Naive thymus-derived CD4-positive, alpha-beta T cell (primary cell): ENCODE data around the gene TNIK. TPM values are rescaled to one million over a fixed set of nuclear protein-coding genes. Genes with fewer than 3 reads are reported as not detected.

Experiments
- ATAC-seq: fragments of 150-1000 bp; cut with Tn5 transposase; 2 replicates; pipeline ENCODE4 v1.10.0; 2021; ENCODE audit warnings: mild to moderate bottlenecking, moderate library complexity
- CTCF ChIA-PET: fragments of 350-600 bp; sonication (Branson Sonifier 250); formaldehyde crosslinking; loops from one replicate; lab custom pipeline; 2021; ENCODE audit warnings: antibody characterized with exemption; lab: Charles Lee
- POLR2A ChIA-PET: fragments of 350-600 bp; sonication (Branson Sonifier 250); formaldehyde crosslinking; loops from one replicate; lab custom pipeline; 2021; ENCODE audit warnings: antibody characterized with exemption, inconsistent platforms; lab: Charles Lee
- DNase-seq, 9 donors: peaks; one replicate each; pipeline versions ENCODE4 v3.0.0 to v3.0.0-alpha.2; 2020 to 2022; ENCODE audit warnings: mixed read lengths in 1 of 9
- H3K27ac ChIP-seq: one replicate; pipeline ENCODE4 v1.7.0; 2013; ENCODE audit warnings: mild to moderate bottlenecking, low read depth, low read length, moderate library complexity
- H3K27me3 ChIP-seq, 2 donors: one replicate each; pipeline ENCODE4 v1.7.0; 2013; ENCODE audit warnings: low read length in 2 of 2, mild to moderate bottlenecking in 2 of 2, moderate library complexity in 2 of 2; ENCODE audit not compliant: control insufficient read depth in 2 of 2, insufficient read depth in 2 of 2
- H3K36me3 ChIP-seq, 3 experiments: 1 replicate in 2 of 3; 2 replicates in 1 of 3; pipeline ENCODE4 v1.7.0; 2013; ENCODE audit warnings: low read length in 3 of 3, mild to moderate bottlenecking in 3 of 3, moderate library complexity in 1 of 3; ENCODE audit not compliant: insufficient read depth in 3 of 3, control insufficient read depth in 2 of 3
- H3K4me1 ChIP-seq, 2 donors: one replicate each; pipeline ENCODE4 v1.7.0; 2013; ENCODE audit warnings: low read length in 2 of 2, mild to moderate bottlenecking in 2 of 2, moderate library complexity in 1 of 2; ENCODE audit not compliant: control insufficient read depth in 2 of 2, insufficient read depth in 2 of 2
- H3K4me3 ChIP-seq: 2 replicates; pipeline ENCODE4 v1.7.0; 2013; ENCODE audit warnings: mild to moderate bottlenecking, low read length
- H3K9me3 ChIP-seq, 3 experiments: 1 replicate in 2 of 3; 2 replicates in 1 of 3; pipeline ENCODE4 v1.7.0; 2013; ENCODE audit warnings: low read length in 3 of 3; ENCODE audit not compliant: control insufficient read depth in 2 of 3
- H3K27ac Mint-ChIP-seq, 9 donors: one replicate each; pipeline ENCODE4 v1.8.0; 2020 to 2022; ENCODE audit warnings: mixed read lengths in 9 of 9, mild to moderate bottlenecking in 8 of 9, moderate library complexity in 5 of 9, inconsistent platforms in 2 of 9
- H3K27me3 Mint-ChIP-seq, 5 donors: one replicate each; pipeline ENCODE4 v1.8.0; 2021 to 2022; ENCODE audit warnings: mixed read lengths in 5 of 5, mild to moderate bottlenecking in 1 of 5
- H3K36me3 Mint-ChIP-seq, 5 donors: one replicate each; pipeline ENCODE4 v1.8.0; 2020 to 2022; ENCODE audit warnings: mixed read lengths in 5 of 5, mild to moderate bottlenecking in 3 of 5, inconsistent platforms in 1 of 5
- H3K4me1 Mint-ChIP-seq, 7 donors: one replicate each; pipeline ENCODE4 v1.8.0; 2020 to 2022; ENCODE audit warnings: mixed read lengths in 7 of 7, mild to moderate bottlenecking in 3 of 7, inconsistent platforms in 1 of 7
- H3K4me3 Mint-ChIP-seq, 10 donors: one replicate each; pipeline ENCODE4 v1.8.0; 2020 to 2022; ENCODE audit warnings: mild to moderate bottlenecking in 10 of 10, mixed read lengths in 10 of 10, moderate library complexity in 6 of 10, inconsistent platforms in 2 of 10
- H3K9me3 Mint-ChIP-seq, 11 donors: one replicate each; pipeline ENCODE4 v1.8.0; 2020 to 2022; ENCODE audit warnings: mixed read lengths in 11 of 11, mild to moderate bottlenecking in 4 of 11, inconsistent platforms in 1 of 11, moderate library complexity in 1 of 11
- intact Hi-C, 2 donors: fragments of 100-400 bp; cut with micrococcal nuclease; formaldehyde crosslinking; loops; one replicate each; pipeline ENCODE4 v1.15.1; 2023
- polyA plus RNA-seq, 2 donors: library from polyadenylated mRNA; unstranded; fragments of 300-500 nt; fragmentation: Illumina TruSeq; gene quantifications; one replicate each; pipeline ENCODE4 v1.2.3, GENCODE V29; 2021
- total RNA-seq, 6 experiments: library from RNA in 5 of 6; stranded (reverse) in 5 of 6; gene quantifications; 1 replicate in 5 of 6; 2 replicates in 1 of 6; pipeline ENCODE4 v1.2.3 and lab custom pipeline; 2021 to 2026

The TNIK gene
- total and polyA plus RNA-seq, 7 experiments from 2014 or later = 20.2 to 74.9 (median 66.3) TPM

DNA sequence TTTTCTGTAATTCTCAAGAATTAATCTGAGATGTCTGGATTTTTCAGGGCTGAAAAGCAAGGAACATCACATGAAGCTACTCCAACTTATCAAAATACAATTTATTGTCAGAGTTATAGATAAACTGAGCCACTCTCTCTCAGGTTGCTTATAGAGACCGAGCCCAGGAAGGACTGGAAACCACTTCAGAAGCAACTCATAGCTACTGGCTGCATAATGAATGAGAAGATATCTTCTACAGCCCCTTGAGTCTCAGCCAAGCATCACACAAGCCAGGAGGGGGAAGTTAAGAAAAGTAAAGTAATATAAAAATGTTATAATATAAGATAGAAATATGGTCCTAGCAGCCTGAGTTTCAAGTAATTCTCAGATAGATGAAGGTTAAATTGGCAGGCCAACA, 186.0 kb downstream of the TNIK start:
- Mint-ChIP-seq H3K27me3 (no peaks in the 10 kb centered on the region), H3K9me3 (peaks cover 0 to 17% (median 4%) of the 10 kb centered on the region in 11 donors), H3K4me1 (peaks cover 39 to 91% (median 78%) of the 10 kb centered on the region in 7 donors), H3K36me3 (peaks cover 8 to 33% (median 16%) of the 10 kb centered on the region in 5 donors), H3K27ac (peak overlapping the region in 6 of 9 donors; percentile 18 to 73 (median 60)), H3K4me3 (peak overlapping the region in 8 of 10 donors; percentile 14 to 65 (median 45))
- H3K27ac ChIP-seq = no peak overlapping the region
- ATAC-seq (peak; percentile 71), DNase-seq (peak in 3 of 9 donors; percentile 34 to 51 (median 44))
- no peak overlapping the region for H3K4me3 ChIP-seq
- ChIA-PET POLR2A (interaction anchor here (0.7 to 1.9 kb wide), 3 partner anchors 14 to 26 kb away, joined by 3 to 5 read pairs (median 5); no protein-coding TSS in a partner anchor), CTCF (interaction anchor here (0.9 to 1.4 kb wide), 3 partner anchors 19 to 111 kb away, joined by 3 to 7 read pairs (median 3); no protein-coding TSS in a partner anchor)
- no peaks in the 10 kb centered on the region for H3K9me3 ChIP-seq
- H3K4me1 ChIP-seq = peaks cover 22 to 30% of the 10 kb centered on the region in 2 donors
- intact Hi-C loops = loop anchor here in 1 of 2 donors (1.0 kb wide), 1 partner anchor 87 kb away; no protein-coding TSS in a partner anchor
- H3K27me3 ChIP-seq = no peaks in the 10 kb centered on the region
- no peaks in the 10 kb centered on the region for H3K36me3 ChIP-seq

DNA sequence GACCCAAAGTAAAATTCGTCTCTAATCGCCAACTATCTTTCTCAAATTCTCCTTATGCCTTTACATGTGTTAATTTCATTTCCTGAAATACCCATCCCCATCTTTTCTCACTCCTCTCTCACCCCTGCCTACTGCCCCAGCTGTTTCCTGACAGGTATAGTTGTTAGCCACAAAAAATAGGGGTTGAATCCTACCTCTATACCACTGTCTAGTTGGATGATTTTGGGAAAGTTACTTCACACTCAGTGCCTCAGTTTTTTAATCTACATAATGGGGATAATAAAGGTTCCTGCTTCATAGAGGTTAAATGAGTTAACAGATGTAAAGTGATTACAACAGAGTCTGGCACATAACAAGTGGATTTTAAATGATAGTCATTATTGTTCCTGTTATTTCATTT, 189.7 kb downstream of the TNIK start:
- intact Hi-C loops = loop anchor here in 1 of 2 donors (1.0 kb wide), 1 partner anchor 9 kb away; no protein-coding TSS in a partner anchor
- ATAC-seq (no peak), DNase-seq (no peak)
- Histone ChIP-seq H3K9me3 (no peaks in the 10 kb centered on the region), H3K4me1 (peaks cover 33 to 50% of the 10 kb centered on the region in 2 donors), H3K27ac (peak overlapping the region; percentile 52), H3K4me3 (no peak overlapping the region), H3K27me3 (no peaks in the 10 kb centered on the region), H3K36me3 (no peaks in the 10 kb centered on the region)
- no peaks in the 10 kb centered on the region for H3K27me3 Mint-ChIP-seq
- peaks cover 0 to 17% (median 5%) of the 10 kb centered on the region in 11 donors for H3K9me3 Mint-ChIP-seq
- peak overlapping the region; percentile 1 to 85 (median 60) for H3K4me3 Mint-ChIP-seq
- ChIA-PET POLR2A (interaction anchor here (0.7 to 9.9 kb wide), 4 partner anchors 9 to 27 kb away, joined by 4 to 99 read pairs (median 5); no protein-coding TSS in a partner anchor), CTCF (interaction anchor here (0.6 to 1.3 kb wide), 3 partner anchors 11 to 1232 kb away, joined by 3 to 5 read pairs (median 3); no protein-coding TSS in a partner anchor)
- peaks cover 49 to 95% (median 91%) of the 10 kb centered on the region in 7 donors for H3K4me1 Mint-ChIP-seq
- peak overlapping the region; percentile 65 to 94 (median 84) for H3K27ac Mint-ChIP-seq
- H3K36me3 Mint-ChIP-seq = peaks cover 4 to 32% (median 11%) of the 10 kb centered on the region in 5 donors

DNA sequence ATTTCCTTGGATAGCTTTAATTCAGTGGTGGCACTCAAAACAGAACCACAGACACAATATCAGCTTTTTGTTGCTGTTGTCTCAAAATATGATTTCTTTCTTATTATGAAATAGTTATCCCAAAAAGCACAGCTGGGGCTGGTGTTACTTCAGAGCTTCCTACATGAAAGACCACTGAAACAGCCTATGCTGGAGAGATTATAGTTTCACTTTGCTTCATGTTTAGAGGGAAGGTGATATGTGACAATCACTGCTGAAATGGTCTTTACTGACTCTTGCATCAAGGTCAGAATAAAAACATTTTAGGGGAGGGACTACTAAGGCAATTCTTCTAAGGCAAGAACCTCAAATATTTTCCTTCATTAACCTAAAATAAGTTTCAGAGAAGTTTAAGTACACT, 190.7 kb downstream of the TNIK start:
- ChIA-PET POLR2A (interaction anchor here (0.5 to 9.9 kb wide), 9 partner anchors 9 to 1254 kb away, joined by 3 to 99 read pairs (median 3); partner anchors contain the start of gene TNFSF10), CTCF (interaction anchor here (0.8 to 1.4 kb wide), 4 partner anchors 11 to 76 kb away, joined by 3 to 8 read pairs (median 4); no protein-coding TSS in a partner anchor)
- Mint-ChIP-seq H3K36me3 (peaks cover 4 to 24% (median 11%) of the 10 kb centered on the region in 5 donors), H3K4me1 (peaks cover 43 to 95% (median 88%) of the 10 kb centered on the region in 7 donors), H3K4me3 (peak overlapping the region; percentile 13 to 85 (median 60)), H3K27ac (peak overlapping the region in 8 of 9 donors; percentile 65 to 93 (median 84)), H3K9me3 (peaks cover 0 to 12% (median 3%) of the 10 kb centered on the region in 11 donors), H3K27me3 (no peaks in the 10 kb centered on the region)
- H3K27ac ChIP-seq = peak overlapping the region; percentile 52
- no peaks in the 10 kb centered on the region for H3K9me3 ChIP-seq
- H3K4me3 ChIP-seq = peak overlapping the region; percentile 3
- intact Hi-C loops = loop anchor here in 1 of 2 donors (1.0 to 5.0 kb wide), 2 partner anchors 17 to 77 kb away; no protein-coding TSS in a partner anchor
- peaks cover 32 to 44% of the 10 kb centered on the region in 2 donors for H3K4me1 ChIP-seq
- no peaks in the 10 kb centered on the region for H3K36me3 ChIP-seq
- DNase-seq (peak in 3 of 9 donors; percentile 34 to 50 (median 44)), ATAC-seq (peak; percentile 76)
- no peaks in the 10 kb centered on the region for H3K27me3 ChIP-seq

DNA sequence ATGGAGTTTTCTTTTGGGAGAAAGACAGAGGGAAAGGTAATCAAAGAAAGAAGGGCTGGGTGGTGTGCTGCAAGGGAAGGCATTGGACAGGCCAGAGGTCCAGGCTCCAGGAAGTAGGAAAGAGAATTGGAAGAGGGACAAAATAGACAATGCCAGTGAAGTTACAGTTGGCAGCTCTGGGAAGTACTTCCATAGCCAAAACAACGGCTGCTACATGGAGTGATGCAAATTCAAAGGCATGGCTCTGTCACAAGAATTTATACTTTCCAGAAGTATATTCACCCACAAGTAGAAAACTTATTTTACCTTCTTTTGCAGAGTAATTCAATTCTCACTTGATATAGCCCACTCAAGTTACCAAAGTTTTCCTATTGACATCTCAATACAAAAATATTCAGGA, 191.5 kb downstream of the TNIK start:
- no peak for ATAC-seq
- no peak overlapping the region for H3K4me3 ChIP-seq
- H3K27me3 ChIP-seq = no peaks in the 10 kb centered on the region
- Mint-ChIP-seq H3K36me3 (peaks cover 4 to 24% (median 11%) of the 10 kb centered on the region in 5 donors), H3K4me3 (peak overlapping the region in 6 of 10 donors; percentile 1 to 72 (median 40)), H3K9me3 (peaks cover 0 to 12% (median 3%) of the 10 kb centered on the region in 11 donors), H3K4me1 (peaks cover 42 to 92% (median 81%) of the 10 kb centered on the region in 7 donors), H3K27ac (peak overlapping the region in 8 of 9 donors; percentile 31 to 92 (median 84)), H3K27me3 (no peaks in the 10 kb centered on the region)
- POLR2A ChIA-PET = interaction anchor here (0.6 to 9.9 kb wide), 4 partner anchors 8 to 68 kb away, joined by 3 to 99 read pairs (median 3); no protein-coding TSS in a partner anchor
- H3K36me3 ChIP-seq = no peaks in the 10 kb centered on the region
- H3K27ac ChIP-seq = no peak overlapping the region
- CTCF ChIA-PET = interaction anchor here (0.8 to 1.4 kb wide), 3 partner anchors 11 to 75 kb away, joined by 3 to 8 read pairs (median 3); no protein-coding TSS in a partner anchor
- intact Hi-C loops = loop anchor here in 1 of 2 donors (1.0 to 5.0 kb wide), 2 partner anchors 18 to 76 kb away; no protein-coding TSS in a partner anchor
- DNase-seq = no peak
- H3K4me1 ChIP-seq = peaks cover 27 to 36% of the 10 kb centered on the region in 2 donors
- H3K9me3 ChIP-seq = no peaks in the 10 kb centered on the region

- peaks cover 33 to 42% of the 10 kb centered on the region in 2 donors for H3K4me1 ChIP-seq
- peak; percentile 23 for ATAC-seq
- peaks cover 50 to 94% (median 84%) of the 10 kb centered on the region in 7 donors for H3K4me1 Mint-ChIP-seq
- intact Hi-C loops = loop anchor here (1.0 to 5.0 kb wide), 3 partner anchors 12 to 75 kb away; no protein-coding TSS in a partner anchor
- no peak for DNase-seq
- ChIA-PET POLR2A (interaction anchor here (0.6 to 9.9 kb wide), 3 partner anchors 11 to 44 kb away, joined by 3 to 99 read pairs (median 3); no protein-coding TSS in a partner anchor), CTCF (interaction anchor here (0.5 kb wide), 1 partner anchor 22 kb away, joined by 5 read pairs; no protein-coding TSS in a partner anchor)
- H3K4me3 ChIP-seq = no peak overlapping the region
- no peaks in the 10 kb centered on the region for H3K27me3 Mint-ChIP-seq
- no peaks in the 10 kb centered on the region for H3K36me3 ChIP-seq
- peaks cover 0 to 15% (median 3%) of the 10 kb centered on the region in 5 donors for H3K36me3 Mint-ChIP-seq
- peak overlapping the region; percentile 12 to 76 (median 62) for H3K4me3 Mint-ChIP-seq
- H3K27ac Mint-ChIP-seq = peak overlapping the region; percentile 74 to 92 (median 87)
- H3K27ac ChIP-seq = peak overlapping the region; percentile 37
- H3K27me3 ChIP-seq = no peaks in the 10 kb centered on the region
- H3K9me3 ChIP-seq = no peaks in the 10 kb centered on the region
- H3K9me3 Mint-ChIP-seq = peaks cover 0 to 6% (median 0%) of the 10 kb centered on the region in 11 donors
Measured at GRCh38 chr3:171267104-171267503, 193.1 kb downstream of the TNIK start.

GRCh38 chr3:171266740-171267073, 193.5 kb downstream of the TNIK start:
- Histone ChIP-seq H3K36me3 (no peaks in the 10 kb centered on the region), H3K27me3 (no peaks in the 10 kb centered on the region), H3K4me3 (no peak overlapping the region), H3K4me1 (peaks cover 34 to 46% of the 10 kb centered on the region in 2 donors), H3K9me3 (no peaks in the 10 kb centered on the region), H3K27ac (peak overlapping the region; percentile 37)
- peaks cover 52 to 94% (median 84%) of the 10 kb centered on the region in 7 donors for H3K4me1 Mint-ChIP-seq
- DNase-seq (no peak), ATAC-seq (no peak)
- CTCF ChIA-PET = no interaction called here
- H3K27ac Mint-ChIP-seq = peak overlapping the region; percentile 74 to 92 (median 87)
- POLR2A ChIA-PET = interaction anchor here (0.8 to 9.9 kb wide), 2 partner anchors 12 kb away, joined by 3 to 99 read pairs; no protein-coding TSS in a partner anchor
- no peaks in the 10 kb centered on the region for H3K27me3 Mint-ChIP-seq
- H3K9me3 Mint-ChIP-seq = peaks cover 0 to 6% (median 0%) of the 10 kb centered on the region in 11 donors
- intact Hi-C loops = loop anchor here (1.0 to 5.0 kb wide), 3 partner anchors 11 to 74 kb away; no protein-coding TSS in a partner anchor
- H3K4me3 Mint-ChIP-seq = peak overlapping the region in 9 of 10 donors; percentile 30 to 76 (median 63)
- H3K36me3 Mint-ChIP-seq = peaks cover 0 to 14% (median 0%) of the 10 kb centered on the region in 5 donors
